GM12878 (cell line): Measurements from ENCODE around the gene PRR7. TPM values are rescaled to one million over a fixed set of nuclear protein-coding genes. Genes with fewer than 3 reads are reported as not detected.
A peak's percentile ranks its signal among the peaks of the same experiment; 100 is the strongest.

Source experiments
- ATF7 ChIP-seq: fragments of 450-650 bp; IDR thresholded peaks from 2 replicates; pipeline ENCODE4 v1.6.1; 2016; ENCODE audit warnings: low read depth, mild to moderate bottlenecking
- CHD4 ChIP-seq: fragments of 200-600 bp; sonication (generic); IDR thresholded peaks from 2 replicates; pipeline ENCODE4 v1.6.1; 2016; ENCODE audit warnings: mild to moderate bottlenecking
- EED ChIP-seq: sonication (generic); IDR thresholded peaks from 2 replicates; pipeline ENCODE4 v1.6.1; 2016; ENCODE audit warnings: antibody characterized with exemption, low read depth
- EZH2 ChIP-seq: IDR thresholded peaks from 2 replicates; pipeline ENCODE4 v1.6.1; 2012; ENCODE audit warnings: low read depth, mild to moderate bottlenecking, control low read depth, inconsistent platforms, low read length, borderline replicate concordance; ENCODE audit not compliant: control insufficient read depth
- MEF2A ChIP-seq: IDR thresholded peaks from 2 replicates; pipeline ENCODE4 v1.6.1; 2011; ENCODE audit warnings: low read depth, mild to moderate bottlenecking, low read length, moderate library complexity; ENCODE audit not compliant: insufficient read depth
- MTA2 ChIP-seq: fragments of 450-650 bp; IDR thresholded peaks from 2 replicates; pipeline ENCODE4 v1.6.1; 2016; ENCODE audit warnings: low read depth, mild to moderate bottlenecking, moderate library complexity
- NBN ChIP-seq: fragments of 450-650 bp; IDR thresholded peaks from 2 replicates; pipeline ENCODE4 v1.6.1; 2016
- NR2F1 ChIP-seq: fragments of 450-650 bp; conservative IDR thresholded peaks from 2 replicates; pipeline ENCODE4 v1.6.1; 2017; ENCODE audit warnings: mild to moderate bottlenecking
- NRF1 ChIP-seq: conservative IDR thresholded peaks from 2 replicates; pipeline ENCODE4 v1.6.1; 2011; ENCODE audit warnings: mild to moderate bottlenecking, low read depth, low read length, improper control_type of control experiment
- PAX5 ChIP-seq: IDR thresholded peaks from 2 replicates; pipeline ENCODE4 v1.6.1; 2011; ENCODE audit warnings: low read depth, low read length, borderline replicate concordance
- POLR2A ChIP-seq: IDR thresholded peaks from 2 replicates; pipeline ENCODE4 v1.6.1; 2011; ENCODE audit warnings: low read depth, mild to moderate bottlenecking, low read length
- RAD51 ChIP-seq: fragments of 450-650 bp; IDR thresholded peaks from 2 replicates; pipeline ENCODE4 v1.6.1; 2016; ENCODE audit warnings: moderate library complexity, mild to moderate bottlenecking, inconsistent platforms
- SPI1 ChIP-seq: IDR thresholded peaks from 2 replicates; pipeline ENCODE4 v1.6.1; 2011; ENCODE audit warnings: low read depth, mild to moderate bottlenecking, low read length, moderate library complexity, borderline replicate concordance; ENCODE audit not compliant: insufficient read depth
- SREBF1 ChIP-seq: IDR thresholded peaks from 2 replicates; pipeline ENCODE4 v1.6.1; 2012; ENCODE audit warnings: mild to moderate bottlenecking, low read length
- SRF ChIP-seq, 2 experiments: IDR thresholded peaks; 2 replicates each; pipeline ENCODE4 v1.6.1; 2011; ENCODE audit warnings: low read depth in 2 of 2, low read length in 2 of 2, mild to moderate bottlenecking in 1 of 2, moderate library complexity in 1 of 2
- TAF1 ChIP-seq: IDR thresholded peaks from 2 replicates; pipeline ENCODE4 v1.6.1; 2011; ENCODE audit warnings: mild to moderate bottlenecking, low read depth, low read length, borderline replicate concordance
- TBL1XR1 ChIP-seq: IDR thresholded peaks from 2 replicates; pipeline ENCODE4 v1.6.1; 2012; ENCODE audit warnings: low read depth, low read length, improper control_type of control experiment
- TCF12 ChIP-seq: IDR thresholded peaks from 2 replicates; pipeline ENCODE4 v1.6.1; 2011; ENCODE audit warnings: low read depth, mild to moderate bottlenecking, low read length
- YY1 ChIP-seq: IDR thresholded peaks from 2 replicates; pipeline ENCODE4 v1.6.1; 2011; ENCODE audit warnings: low read depth, mild to moderate bottlenecking, low read length
- ZNF622 ChIP-seq: fragments of 450-650 bp; IDR thresholded peaks from 2 replicates; pipeline ENCODE4 v1.6.1; 2017; ENCODE audit warnings: mild to moderate bottlenecking, inconsistent platforms
- ZSCAN29 ChIP-seq: fragments of 450-650 bp; IDR thresholded peaks from 2 replicates; pipeline ENCODE4 v1.6.1; 2017; ENCODE audit warnings: mild to moderate bottlenecking, moderate library complexity
- ZZZ3 ChIP-seq: IDR thresholded peaks from 2 replicates; pipeline ENCODE4 v1.6.1; 2011; ENCODE audit warnings: low read depth; ENCODE audit not compliant: control insufficient read depth, insufficient read length
- polyA plus RNA-seq, 11 experiments: library from polyadenylated mRNA; depleted of rRNA in 4 of 11; unstranded in 6 of 11; stranded (reverse) in 5 of 11; fragments of >200 nt; fragmentation: Nextera tagmentation in 4 of 11; fragmentation: Illumina TruSeq in 1 of 11; extraction: Ambion mirVana in 4 of 11; extraction: Trizol in 1 of 11; gene quantifications; 1 replicate in 1 of 11; 2 replicates in 10 of 11; pipeline versions ENCODE4 v1.2.1 to v1.2.3, GENCODE V29; 2011 to 2016; ENCODE audit warnings: inconsistent platforms in 2 of 11, missing spikeins in 2 of 11, low read depth in 1 of 11
- total RNA-seq, 4 experiments: library from RNA; depleted of rRNA in 3 of 4; stranded (reverse); fragments of >200 nt in 3 of 4; fragmentation: Illumina TruSeq in 1 of 4; extraction: Trizol in 1 of 4; gene quantifications; 2 replicates each; pipeline versions ENCODE4 v1.2.1 to v1.2.3, GENCODE V29; 2013 to 2021
- TF ChIP-seq, protein P1 (sequence below): fragments of 450-650 bp; IDR thresholded peaks from 2 replicates; pipeline ENCODE4 v1.6.1; 2016; ENCODE audit warnings: mild to moderate bottlenecking
- TF ChIP-seq, protein P2 (sequence below): fragments of 450-650 bp; formaldehyde crosslinking; IDR thresholded peaks from 2 replicates; pipeline ENCODE4 v1.5.0; 2022; ENCODE audit warnings: mild to moderate bottlenecking, missing genetic modification characterization
- TF ChIP-seq, protein P3 (sequence below), 3 experiments: IDR thresholded peaks in 2 of 3; conservative IDR thresholded peaks in 1 of 3; 2 replicates each; pipeline ENCODE4 v1.5.1; 2011; ENCODE audit warnings: low read depth in 3 of 3, low read length in 3 of 3, mild to moderate bottlenecking in 3 of 3, control low read depth in 2 of 3, moderate library complexity in 2 of 3, inconsistent platforms in 1 of 3, mixed read lengths in 1 of 3; ENCODE audit not compliant: control insufficient read depth in 2 of 3, insufficient read depth in 1 of 3; ENCODE audit errors: extremely low read depth in 1 of 3

Gene PRR7
- total and polyA plus RNA-seq, 10 of the 15 experiments (the other 5 are each of a cell fraction or from before 2014, with no cell fraction given), result 0.09 to 18.8 (median 4.6) TPM; not detected in 2

DNA sequence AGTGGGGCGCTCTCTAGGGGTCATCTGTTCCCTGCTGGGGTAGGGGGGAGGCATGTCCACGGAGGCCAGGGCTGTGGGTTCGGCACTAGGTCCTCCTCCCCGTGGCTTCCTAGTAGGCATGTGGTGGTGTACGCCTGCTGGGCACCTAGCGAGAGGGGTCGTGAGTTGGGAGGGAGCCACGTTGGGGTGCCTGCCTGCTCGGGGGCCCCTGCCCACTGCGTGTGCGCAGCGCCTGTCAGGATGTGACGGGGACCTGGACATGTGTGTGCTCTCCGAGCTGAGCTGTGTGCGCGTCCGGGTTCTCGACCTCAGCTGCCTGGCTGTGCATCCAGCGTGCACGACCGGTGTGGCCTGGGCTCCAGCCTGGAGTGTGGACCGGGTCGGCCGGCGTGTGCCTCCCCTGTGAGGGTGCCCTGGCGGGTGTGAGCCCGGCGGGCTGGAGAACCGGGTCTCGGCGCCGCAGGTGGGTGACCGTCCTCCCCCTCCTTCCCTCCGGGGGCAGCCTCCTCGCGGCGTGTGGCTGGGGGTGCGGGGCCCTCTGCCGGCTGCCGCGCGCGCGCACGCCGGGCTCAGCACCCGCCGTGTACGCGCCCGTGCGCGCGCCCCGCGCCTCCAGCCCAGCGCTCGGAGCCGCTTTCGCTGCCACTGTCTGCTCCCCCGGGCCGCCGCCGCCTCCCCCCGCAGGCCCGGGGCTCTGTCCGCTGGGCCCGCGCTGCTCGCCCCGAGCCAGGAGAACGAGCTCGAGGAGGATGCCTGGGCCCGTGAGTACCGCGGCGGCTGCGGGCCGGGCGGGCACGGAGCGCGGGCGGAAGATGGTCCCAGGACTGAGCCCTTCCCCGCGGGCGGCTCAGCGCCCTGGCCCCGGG, at the start of gene PRR7 (continued):
- TF ChIP-seq, protein P1, sequence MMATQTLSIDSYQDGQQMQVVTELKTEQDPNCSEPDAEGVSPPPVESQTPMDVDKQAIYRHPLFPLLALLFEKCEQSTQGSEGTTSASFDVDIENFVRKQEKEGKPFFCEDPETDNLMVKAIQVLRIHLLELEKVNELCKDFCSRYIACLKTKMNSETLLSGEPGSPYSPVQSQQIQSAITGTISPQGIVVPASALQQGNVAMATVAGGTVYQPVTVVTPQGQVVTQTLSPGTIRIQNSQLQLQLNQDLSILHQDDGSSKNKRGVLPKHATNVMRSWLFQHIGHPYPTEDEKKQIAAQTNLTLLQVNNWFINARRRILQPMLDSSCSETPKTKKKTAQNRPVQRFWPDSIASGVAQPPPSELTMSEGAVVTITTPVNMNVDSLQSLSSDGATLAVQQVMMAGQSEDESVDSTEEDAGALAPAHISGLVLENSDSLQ, result peak; percentile 36; the same call in 1 of the 2 replicates
- TF ChIP-seq, protein P2, sequence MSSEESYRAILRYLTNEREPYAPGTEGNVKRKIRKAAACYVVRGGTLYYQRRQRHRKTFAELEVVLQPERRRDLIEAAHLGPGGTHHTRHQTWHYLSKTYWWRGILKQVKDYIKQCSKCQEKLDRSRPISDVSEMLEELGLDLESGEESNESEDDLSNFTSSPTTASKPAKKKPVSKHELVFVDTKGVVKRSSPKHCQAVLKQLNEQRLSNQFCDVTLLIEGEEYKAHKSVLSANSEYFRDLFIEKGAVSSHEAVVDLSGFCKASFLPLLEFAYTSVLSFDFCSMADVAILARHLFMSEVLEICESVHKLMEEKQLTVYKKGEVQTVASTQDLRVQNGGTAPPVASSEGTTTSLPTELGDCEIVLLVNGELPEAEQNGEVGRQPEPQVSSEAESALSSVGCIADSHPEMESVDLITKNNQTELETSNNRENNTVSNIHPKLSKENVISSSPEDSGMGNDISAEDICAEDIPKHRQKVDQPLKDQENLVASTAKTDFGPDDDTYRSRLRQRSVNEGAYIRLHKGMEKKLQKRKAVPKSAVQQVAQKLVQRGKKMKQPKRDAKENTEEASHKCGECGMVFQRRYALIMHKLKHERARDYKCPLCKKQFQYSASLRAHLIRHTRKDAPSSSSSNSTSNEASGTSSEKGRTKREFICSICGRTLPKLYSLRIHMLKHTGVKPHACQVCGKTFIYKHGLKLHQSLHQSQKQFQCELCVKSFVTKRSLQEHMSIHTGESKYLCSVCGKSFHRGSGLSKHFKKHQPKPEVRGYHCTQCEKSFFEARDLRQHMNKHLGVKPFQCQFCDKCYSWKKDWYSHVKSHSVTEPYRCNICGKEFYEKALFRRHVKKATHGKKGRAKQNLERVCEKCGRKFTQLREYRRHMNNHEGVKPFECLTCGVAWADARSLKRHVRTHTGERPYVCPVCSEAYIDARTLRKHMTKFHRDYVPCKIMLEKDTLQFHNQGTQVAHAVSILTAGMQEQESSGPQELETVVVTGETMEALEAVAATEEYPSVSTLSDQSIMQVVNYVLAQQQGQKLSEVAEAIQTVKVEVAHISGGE, result peak; percentile 35; the same call in 1 of the 2 replicates
- TF ChIP-seq EZH2, result no peak
- no peak for TF ChIP-seq ATF7
- no peak for TF ChIP-seq SRF (IDR thresholded peaks at IDR 0.05; ENCODE audit: low read depth in 2 of 2, low read length in 2 of 2)
- TF ChIP-seq PAX5, result peak; percentile 33; the same call in 1 of the 2 replicates
- TF ChIP-seq EED, result no peak
- TF ChIP-seq, protein P3, sequence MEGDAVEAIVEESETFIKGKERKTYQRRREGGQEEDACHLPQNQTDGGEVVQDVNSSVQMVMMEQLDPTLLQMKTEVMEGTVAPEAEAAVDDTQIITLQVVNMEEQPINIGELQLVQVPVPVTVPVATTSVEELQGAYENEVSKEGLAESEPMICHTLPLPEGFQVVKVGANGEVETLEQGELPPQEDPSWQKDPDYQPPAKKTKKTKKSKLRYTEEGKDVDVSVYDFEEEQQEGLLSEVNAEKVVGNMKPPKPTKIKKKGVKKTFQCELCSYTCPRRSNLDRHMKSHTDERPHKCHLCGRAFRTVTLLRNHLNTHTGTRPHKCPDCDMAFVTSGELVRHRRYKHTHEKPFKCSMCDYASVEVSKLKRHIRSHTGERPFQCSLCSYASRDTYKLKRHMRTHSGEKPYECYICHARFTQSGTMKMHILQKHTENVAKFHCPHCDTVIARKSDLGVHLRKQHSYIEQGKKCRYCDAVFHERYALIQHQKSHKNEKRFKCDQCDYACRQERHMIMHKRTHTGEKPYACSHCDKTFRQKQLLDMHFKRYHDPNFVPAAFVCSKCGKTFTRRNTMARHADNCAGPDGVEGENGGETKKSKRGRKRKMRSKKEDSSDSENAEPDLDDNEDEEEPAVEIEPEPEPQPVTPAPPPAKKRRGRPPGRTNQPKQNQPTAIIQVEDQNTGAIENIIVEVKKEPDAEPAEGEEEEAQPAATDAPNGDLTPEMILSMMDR (IDR thresholded peaks at IDR 0.05 in 2 of 3, conservative IDR thresholded peaks at IDR 0.05 in 1 of 3; ENCODE audit: control insufficient read depth in 2 of 3, extremely low read depth in 1 of 3, insufficient read depth in 1 of 3, low read depth in 3 of 3, low read length in 3 of 3), result peak in 1 of 3 experiments; percentile 26; a peak in 1 of 6 replicates
- TF ChIP-seq MTA2, result no peak
- no peak; the same call in 1 of the 2 replicates for TF ChIP-seq TBL1XR1
- TF ChIP-seq ZNF622, result no peak
- no peak for TF ChIP-seq SREBF1
- TF ChIP-seq CHD4, result no peak
- TF ChIP-seq YY1, result peak; percentile 37; the same call in 1 of the 2 replicates
- TF ChIP-seq POLR2A, result no peak
- 0 out of 2 replicates have a peak, but pooled peaks have one; percentile 13 for TF ChIP-seq NBN
- no peak for TF ChIP-seq SPI1
- no peak for TF ChIP-seq NRF1
- TF ChIP-seq ZZZ3, result no peak
- TF ChIP-seq TCF12, result peak; percentile 37; the same call in 1 of the 2 replicates
- 0 out of 2 replicates have a peak, but pooled peaks have one; percentile 34 for TF ChIP-seq ZSCAN29
- 0 out of 2 replicates have a peak, but pooled peaks have one; percentile 73 for TF ChIP-seq NR2F1
- TF ChIP-seq MEF2A, result 0 out of 2 replicates have a peak, but pooled peaks have one; percentile 8
- TF ChIP-seq TAF1, result 0 out of 2 replicates have a peak, but pooled peaks have one; percentile 14
- TF ChIP-seq RAD51, result no peak
